WTC11 (cell line): ENCODE measurements around the gene ACACA. TPM values are rescaled to one million over a fixed set of nuclear protein-coding genes. Genes with fewer than 3 reads are reported as not detected.

ENCODE experiments used
- ATAC-seq: fragments of 200-7000 bp; cut with Tn5 transposase; 2 replicates; pipeline ENCODE4 v1.10.0; 2021; ENCODE audit warnings: mild to moderate bottlenecking, moderate library complexity
- CTCF ChIA-PET: fragments of 300-600 bp; sonication (Branson Sonifier 250); formaldehyde crosslinking; loops from one replicate; lab custom pipeline; 2021; ENCODE audit warnings: antibody characterized with exemption; lab: Charles Lee
- POLR2A ChIA-PET: fragments of 350-600 bp; sonication (Branson Sonifier 250); formaldehyde crosslinking; loops from one replicate; lab custom pipeline; 2021; ENCODE audit warnings: antibody characterized with exemption; lab: Charles Lee
- DNase-seq: peaks from one replicate; pipeline ENCODE4 v3.0.0; 2021; ENCODE audit warnings: low spot score
- H3K27ac Mint-ChIP-seq: 2 replicates; pipeline ENCODE4 v1.8.0; 2021; ENCODE audit warnings: mixed read lengths
- H3K27me3 Mint-ChIP-seq: 2 replicates; pipeline ENCODE4 v1.8.0; 2021; ENCODE audit warnings: low read depth, mild to moderate bottlenecking, moderate library complexity, mixed read lengths
- H3K36me3 Mint-ChIP-seq: 2 replicates; pipeline ENCODE4 v1.8.0; 2021; ENCODE audit warnings: mixed read lengths
- H3K4me1 Mint-ChIP-seq: 2 replicates; pipeline ENCODE4 v1.8.0; 2022; ENCODE audit warnings: mixed read lengths
- H3K4me3 Mint-ChIP-seq: 2 replicates; pipeline ENCODE4 v1.8.0; 2021; ENCODE audit warnings: mild to moderate bottlenecking, moderate library complexity, mixed read lengths
- H3K9me3 Mint-ChIP-seq: 2 replicates; pipeline ENCODE4 v1.8.0; 2021; ENCODE audit warnings: mixed read lengths
- CREM ChIP-seq: sonication (generic); formaldehyde crosslinking; IDR thresholded peaks from 2 replicates; pipeline ENCODE4 v1.8.1; 2022; ENCODE audit warnings: mild to moderate bottlenecking, missing genetic modification reagents, moderate library complexity
- IRF2 ChIP-seq: sonication (generic); formaldehyde crosslinking; IDR thresholded peaks from 2 replicates; pipeline ENCODE4 v1.8.0; 2022; ENCODE audit warnings: low read depth, missing genetic modification reagents, borderline replicate concordance
- JAZF1 ChIP-seq: fragments of 250-450 bp; sonication (Bioruptor Pico); IDR thresholded peaks from 2 replicates; pipeline ENCODE4 v1.9.0; 2021; ENCODE audit warnings: moderate library complexity, mild to moderate bottlenecking, inconsistent platforms
- NFYB ChIP-seq: sonication (generic); formaldehyde crosslinking; conservative IDR thresholded peaks from 2 replicates; pipeline ENCODE4 v1.8.0; 2022; ENCODE audit warnings: low read depth, missing genetic modification reagents
- NR2C2 ChIP-seq: sonication (generic); formaldehyde crosslinking; IDR thresholded peaks from 2 replicates; pipeline ENCODE4 v1.8.0; 2022; ENCODE audit warnings: mild to moderate bottlenecking, missing genetic modification reagents
- NR3C1 ChIP-seq: sonication (generic); formaldehyde crosslinking; conservative IDR thresholded peaks from 2 replicates; pipeline ENCODE4 v1.8.1; 2023; ENCODE audit warnings: low read depth, mild to moderate bottlenecking, missing genetic modification reagents
- PRRX2 ChIP-seq: fragments of 250-450 bp; sonication (Bioruptor Pico); IDR thresholded peaks from 2 replicates; pipeline ENCODE4 v1.8.0; 2021; ENCODE audit warnings: mild to moderate bottlenecking
- RELA ChIP-seq: sonication (generic); formaldehyde crosslinking; IDR thresholded peaks from 2 replicates; pipeline ENCODE4 v1.8.1; 2022; ENCODE audit warnings: missing genetic modification reagents, mild to moderate bottlenecking, borderline replicate concordance
- RORB ChIP-seq: fragments of 250-450 bp; sonication (Bioruptor Pico); IDR thresholded peaks from 2 replicates; pipeline ENCODE4 v1.9.0; 2021; ENCODE audit warnings: mild to moderate bottlenecking
- SP1 ChIP-seq: sonication (generic); formaldehyde crosslinking; conservative IDR thresholded peaks from 2 replicates; pipeline ENCODE4 v1.8.1; 2022; ENCODE audit warnings: missing genetic modification reagents
- ZBTB21 ChIP-seq: sonication (generic); formaldehyde crosslinking; IDR thresholded peaks from 2 replicates; pipeline ENCODE4 v1.8.1; 2023; ENCODE audit warnings: mild to moderate bottlenecking, missing genetic modification reagents, borderline replicate concordance
- ZNF263 ChIP-seq: sonication (generic); formaldehyde crosslinking; IDR thresholded peaks from 2 replicates; pipeline ENCODE4 v1.8.1; 2022; ENCODE audit warnings: low read depth, mild to moderate bottlenecking, moderate library complexity, missing genetic modification reagents
- ZNF317 ChIP-seq: sonication (generic); formaldehyde crosslinking; IDR thresholded peaks from 2 replicates; pipeline ENCODE4 v1.8.1; 2023; ENCODE audit warnings: low read depth, mild to moderate bottlenecking, moderate library complexity, missing genetic modification reagents, borderline replicate concordance
- ZNF416 ChIP-seq: fragments of 250-450 bp; sonication (Bioruptor Pico); IDR thresholded peaks from 2 replicates; pipeline ENCODE4 v1.9.0; 2021; ENCODE audit warnings: mild to moderate bottlenecking, inconsistent platforms
- ZNF423 ChIP-seq: fragments of 250-450 bp; sonication (Bioruptor Pico); IDR thresholded peaks from 2 replicates; pipeline ENCODE4 v2.1.2; 2022; ENCODE audit warnings: mild to moderate bottlenecking, moderate library complexity
- ZNF671 ChIP-seq: fragments of 250-450 bp; sonication (Bioruptor Pico); IDR thresholded peaks from 2 replicates; pipeline ENCODE4 v1.8.0; 2021; ENCODE audit warnings: mild to moderate bottlenecking
- total RNA-seq: library from RNA; stranded (reverse); gene quantifications from 3 replicates; pipeline ENCODE4 v1.2.3, GENCODE V29; 2021
- TF ChIP-seq, protein P1 (sequence below): fragments of 250-450 bp; sonication (Bioruptor Pico); IDR thresholded peaks from 2 replicates; pipeline ENCODE4 v1.8.0; 2021; ENCODE audit warnings: mild to moderate bottlenecking
- TF ChIP-seq, protein P2 (sequence below): sonication (generic); formaldehyde crosslinking; IDR thresholded peaks from 2 replicates; pipeline ENCODE4 v1.8.1; 2022; ENCODE audit warnings: mild to moderate bottlenecking, moderate library complexity, missing genetic modification reagents
- TF ChIP-seq, protein P3 (sequence below): sonication (generic); formaldehyde crosslinking; IDR thresholded peaks from 2 replicates; pipeline ENCODE4 v1.8.0; 2022; ENCODE audit warnings: missing genetic modification reagents
- TF ChIP-seq, protein P4 (sequence below): fragments of 250-450 bp; sonication (Bioruptor Pico); conservative IDR thresholded peaks from 2 replicates; pipeline ENCODE4 v1.9.0; 2021; ENCODE audit warnings: mild to moderate bottlenecking
- TF ChIP-seq, protein P5 (sequence below): sonication (generic); formaldehyde crosslinking; IDR thresholded peaks from 2 replicates; pipeline ENCODE4 v1.8.1; 2022; ENCODE audit warnings: missing genetic modification reagents, borderline replicate concordance
- TF ChIP-seq, protein P6 (sequence below): sonication (generic); formaldehyde crosslinking; IDR thresholded peaks from 2 replicates; pipeline ENCODE4 v1.8.1; 2022; ENCODE audit warnings: low read depth, missing genetic modification reagents, borderline replicate concordance
- TF ChIP-seq, protein P7 (sequence below): sonication (generic); formaldehyde crosslinking; IDR thresholded peaks from 2 replicates; pipeline ENCODE4 v1.8.0; 2022; ENCODE audit warnings: mild to moderate bottlenecking, missing genetic modification reagents
- TF ChIP-seq, protein P8 (sequence below): fragments of 250-450 bp; sonication (Bioruptor Pico); IDR thresholded peaks from 2 replicates; pipeline ENCODE4 v2.1.2; 2022; ENCODE audit warnings: mild to moderate bottlenecking, moderate library complexity

Gene ACACA
- total RNA-seq, 1 experiment from 2014 or later: 167 TPM

DNA sequence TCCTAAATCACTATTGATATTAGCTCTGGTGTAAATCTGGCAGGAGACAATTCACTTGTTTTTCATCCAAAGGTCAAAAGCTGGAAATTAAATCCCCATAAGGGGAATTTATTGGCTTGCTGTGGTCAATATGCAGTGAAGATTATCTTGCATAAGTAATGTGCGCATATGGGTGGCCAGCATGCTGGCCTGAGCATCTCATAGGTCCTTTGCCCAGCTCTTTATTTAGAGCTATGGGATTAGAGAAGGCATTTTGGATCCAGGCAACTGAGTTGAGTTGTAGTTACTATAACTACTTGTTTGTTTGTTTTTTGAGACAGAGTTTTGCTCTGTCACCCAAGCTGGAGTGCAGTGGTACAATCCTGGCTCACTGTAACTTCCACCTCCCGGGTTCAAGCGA is 347.1 kb downstream of the ACACA start:
- DNase-seq: no peak
- no peak for ATAC-seq
- H3K9me3 Mint-ChIP-seq: no peaks in the 10 kb centered on the region
- no peak overlapping the region for H3K4me3 Mint-ChIP-seq
- H3K27me3 Mint-ChIP-seq: no peaks in the 10 kb centered on the region
- H3K36me3 Mint-ChIP-seq: no peaks in the 10 kb centered on the region; the same call in 1 of the 2 replicates
- ChIA-PET POLR2A (no interaction called here), CTCF (interaction anchor here (0.6 to 1.5 kb wide), 2 partner anchors 12 to 466 kb away, joined by 3 to 6 read pairs; no protein-coding TSS in a partner anchor)
- no peak overlapping the region; the same call in 1 of the 2 replicates for H3K27ac Mint-ChIP-seq
- TF ChIP-seq SP1 (CRISPR knock-in tag) (no peak), ZNF423 (CRISPR knock-in tag) (no peak), IRF2 (CRISPR knock-in tag) (no peak), ZNF317 (CRISPR knock-in tag) (no peak), NR3C1 (CRISPR knock-in tag) (no peak), RELA (no peak), ZNF671 (CRISPR knock-in tag) (no peak), NR2C2 (CRISPR knock-in tag) (no peak), JAZF1 (no peak), ZBTB21 (CRISPR knock-in tag) (no peak), ZNF416 (CRISPR knock-in tag) (no peak), NFYB (CRISPR knock-in tag) (no peak), ZNF263 (CRISPR knock-in tag) (no peak)
- TF ChIP-seq, protein P1, sequence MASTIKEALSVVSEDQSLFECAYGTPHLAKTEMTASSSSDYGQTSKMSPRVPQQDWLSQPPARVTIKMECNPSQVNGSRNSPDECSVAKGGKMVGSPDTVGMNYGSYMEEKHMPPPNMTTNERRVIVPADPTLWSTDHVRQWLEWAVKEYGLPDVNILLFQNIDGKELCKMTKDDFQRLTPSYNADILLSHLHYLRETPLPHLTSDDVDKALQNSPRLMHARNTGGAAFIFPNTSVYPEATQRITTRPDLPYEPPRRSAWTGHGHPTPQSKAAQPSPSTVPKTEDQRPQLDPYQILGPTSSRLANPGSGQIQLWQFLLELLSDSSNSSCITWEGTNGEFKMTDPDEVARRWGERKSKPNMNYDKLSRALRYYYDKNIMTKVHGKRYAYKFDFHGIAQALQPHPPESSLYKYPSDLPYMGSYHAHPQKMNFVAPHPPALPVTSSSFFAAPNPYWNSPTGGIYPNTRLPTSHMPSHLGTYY (CRISPR knock-in tag): no peak
- TF ChIP-seq, protein P2, sequence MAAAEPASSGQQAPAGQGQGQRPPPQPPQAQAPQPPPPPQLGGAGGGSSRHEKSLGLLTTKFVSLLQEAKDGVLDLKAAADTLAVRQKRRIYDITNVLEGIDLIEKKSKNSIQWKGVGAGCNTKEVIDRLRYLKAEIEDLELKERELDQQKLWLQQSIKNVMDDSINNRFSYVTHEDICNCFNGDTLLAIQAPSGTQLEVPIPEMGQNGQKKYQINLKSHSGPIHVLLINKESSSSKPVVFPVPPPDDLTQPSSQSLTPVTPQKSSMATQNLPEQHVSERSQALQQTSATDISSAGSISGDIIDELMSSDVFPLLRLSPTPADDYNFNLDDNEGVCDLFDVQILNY: no peak
- TF ChIP-seq, protein P3, sequence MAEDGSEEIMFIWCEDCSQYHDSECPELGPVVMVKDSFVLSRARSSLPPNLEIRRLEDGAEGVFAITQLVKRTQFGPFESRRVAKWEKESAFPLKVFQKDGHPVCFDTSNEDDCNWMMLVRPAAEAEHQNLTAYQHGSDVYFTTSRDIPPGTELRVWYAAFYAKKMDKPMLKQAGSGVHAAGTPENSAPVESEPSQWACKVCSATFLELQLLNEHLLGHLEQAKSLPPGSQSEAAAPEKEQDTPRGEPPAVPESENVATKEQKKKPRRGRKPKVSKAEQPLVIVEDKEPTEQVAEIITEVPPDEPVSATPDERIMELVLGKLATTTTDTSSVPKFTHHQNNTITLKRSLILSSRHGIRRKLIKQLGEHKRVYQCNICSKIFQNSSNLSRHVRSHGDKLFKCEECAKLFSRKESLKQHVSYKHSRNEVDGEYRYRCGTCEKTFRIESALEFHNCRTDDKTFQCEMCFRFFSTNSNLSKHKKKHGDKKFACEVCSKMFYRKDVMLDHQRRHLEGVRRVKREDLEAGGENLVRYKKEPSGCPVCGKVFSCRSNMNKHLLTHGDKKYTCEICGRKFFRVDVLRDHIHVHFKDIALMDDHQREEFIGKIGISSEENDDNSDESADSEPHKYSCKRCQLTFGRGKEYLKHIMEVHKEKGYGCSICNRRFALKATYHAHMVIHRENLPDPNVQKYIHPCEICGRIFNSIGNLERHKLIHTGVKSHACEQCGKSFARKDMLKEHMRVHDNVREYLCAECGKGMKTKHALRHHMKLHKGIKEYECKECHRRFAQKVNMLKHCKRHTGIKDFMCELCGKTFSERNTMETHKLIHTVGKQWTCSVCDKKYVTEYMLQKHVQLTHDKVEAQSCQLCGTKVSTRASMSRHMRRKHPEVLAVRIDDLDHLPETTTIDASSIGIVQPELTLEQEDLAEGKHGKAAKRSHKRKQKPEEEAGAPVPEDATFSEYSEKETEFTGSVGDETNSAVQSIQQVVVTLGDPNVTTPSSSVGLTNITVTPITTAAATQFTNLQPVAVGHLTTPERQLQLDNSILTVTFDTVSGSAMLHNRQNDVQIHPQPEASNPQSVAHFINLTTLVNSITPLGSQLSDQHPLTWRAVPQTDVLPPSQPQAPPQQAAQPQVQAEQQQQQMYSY (CRISPR knock-in tag): no peak
- TF ChIP-seq, protein P4, sequence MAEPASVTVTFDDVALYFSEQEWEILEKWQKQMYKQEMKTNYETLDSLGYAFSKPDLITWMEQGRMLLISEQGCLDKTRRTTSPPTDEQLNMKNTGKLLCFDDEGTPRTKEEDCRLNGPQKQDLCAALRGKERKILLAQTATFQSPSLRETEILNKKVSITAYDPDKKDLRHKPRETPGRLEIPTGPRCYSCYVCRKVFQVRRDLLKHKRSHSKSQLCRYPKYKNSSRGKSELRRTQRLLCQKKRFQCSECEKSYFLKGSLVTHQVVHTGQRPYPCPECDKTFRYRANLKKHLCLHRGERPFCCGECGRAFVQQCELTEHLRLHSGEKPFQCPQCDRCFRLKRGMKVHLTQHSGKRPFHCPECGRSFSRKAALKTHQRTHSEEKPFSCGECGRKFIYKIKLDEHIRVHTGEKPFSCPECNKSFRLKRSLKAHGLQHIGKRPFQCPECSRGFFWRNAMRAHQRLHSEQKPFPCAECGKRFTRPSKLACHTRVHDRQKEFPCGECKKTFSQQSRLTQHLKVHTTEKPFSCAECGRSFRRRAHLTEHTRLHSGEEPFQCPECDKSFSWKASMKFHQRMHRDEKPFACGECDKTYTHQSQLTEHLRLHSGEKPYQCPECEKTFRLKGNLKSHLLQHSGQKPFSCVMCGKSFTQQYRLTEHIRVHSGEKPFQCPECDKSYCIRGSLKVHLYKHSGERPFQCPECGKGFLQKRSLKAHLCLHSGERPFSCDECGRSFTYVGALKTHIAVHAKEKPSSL (CRISPR knock-in tag): no peak
- peaks cover 50% of the 10 kb centered on the region for H3K4me1 Mint-ChIP-seq

DNA sequence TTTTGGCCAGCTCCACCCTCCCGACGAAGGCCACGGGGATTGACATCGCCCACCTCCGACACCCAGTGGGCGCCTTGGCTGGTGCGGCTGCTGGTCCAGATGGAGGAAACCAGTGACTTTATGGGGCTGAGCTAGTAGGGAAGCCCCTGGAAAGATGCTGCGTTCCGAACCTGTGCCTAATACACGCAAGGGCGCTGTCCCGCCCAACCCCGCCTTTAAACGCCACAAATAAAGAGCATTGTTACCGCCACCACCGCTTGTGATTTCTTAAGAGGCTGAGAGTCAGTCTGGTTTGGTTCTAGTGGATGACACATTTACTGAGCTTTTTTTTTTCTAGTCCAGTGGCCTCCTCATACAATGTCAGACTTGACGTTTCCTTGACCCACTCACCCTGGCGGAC is 350.0 kb downstream of the ACACA start:
- H3K4me3 Mint-ChIP-seq: no peak overlapping the region
- H3K27me3 Mint-ChIP-seq: no peaks in the 10 kb centered on the region
- CTCF ChIA-PET: interaction anchor here (0.6 to 1.3 kb wide), 6 partner anchors 9 to 183 kb away, joined by 3 to 7 read pairs (median 4); no protein-coding TSS in a partner anchor
- ATAC-seq (no peak), DNase-seq (no peak)
- H3K27ac Mint-ChIP-seq: no peak overlapping the region
- no peaks in the 10 kb centered on the region; the same call in 1 of the 2 replicates for H3K36me3 Mint-ChIP-seq
- peaks cover 41% of the 10 kb centered on the region for H3K4me1 Mint-ChIP-seq
- no peaks in the 10 kb centered on the region for H3K9me3 Mint-ChIP-seq
- POLR2A ChIA-PET: no interaction called here
- TF ChIP-seq, protein P5, sequence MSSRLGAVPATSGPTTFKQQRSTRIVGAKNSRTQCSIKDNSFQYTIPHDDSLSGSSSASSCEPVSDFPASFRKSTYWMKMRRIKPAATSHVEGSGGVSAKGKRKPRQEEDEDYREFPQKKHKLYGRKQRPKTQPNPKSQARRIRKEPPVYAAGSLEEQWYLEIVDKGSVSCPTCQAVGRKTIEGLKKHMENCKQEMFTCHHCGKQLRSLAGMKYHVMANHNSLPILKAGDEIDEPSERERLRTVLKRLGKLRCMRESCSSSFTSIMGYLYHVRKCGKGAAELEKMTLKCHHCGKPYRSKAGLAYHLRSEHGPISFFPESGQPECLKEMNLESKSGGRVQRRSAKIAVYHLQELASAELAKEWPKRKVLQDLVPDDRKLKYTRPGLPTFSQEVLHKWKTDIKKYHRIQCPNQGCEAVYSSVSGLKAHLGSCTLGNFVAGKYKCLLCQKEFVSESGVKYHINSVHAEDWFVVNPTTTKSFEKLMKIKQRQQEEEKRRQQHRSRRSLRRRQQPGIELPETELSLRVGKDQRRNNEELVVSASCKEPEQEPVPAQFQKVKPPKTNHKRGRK (CRISPR knock-in tag): no peak
- TF ChIP-seq, protein P6, sequence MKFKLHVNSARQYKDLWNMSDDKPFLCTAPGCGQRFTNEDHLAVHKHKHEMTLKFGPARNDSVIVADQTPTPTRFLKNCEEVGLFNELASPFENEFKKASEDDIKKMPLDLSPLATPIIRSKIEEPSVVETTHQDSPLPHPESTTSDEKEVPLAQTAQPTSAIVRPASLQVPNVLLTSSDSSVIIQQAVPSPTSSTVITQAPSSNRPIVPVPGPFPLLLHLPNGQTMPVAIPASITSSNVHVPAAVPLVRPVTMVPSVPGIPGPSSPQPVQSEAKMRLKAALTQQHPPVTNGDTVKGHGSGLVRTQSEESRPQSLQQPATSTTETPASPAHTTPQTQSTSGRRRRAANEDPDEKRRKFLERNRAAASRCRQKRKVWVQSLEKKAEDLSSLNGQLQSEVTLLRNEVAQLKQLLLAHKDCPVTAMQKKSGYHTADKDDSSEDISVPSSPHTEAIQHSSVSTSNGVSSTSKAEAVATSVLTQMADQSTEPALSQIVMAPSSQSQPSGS: no peak
- TF ChIP-seq, protein P7, sequence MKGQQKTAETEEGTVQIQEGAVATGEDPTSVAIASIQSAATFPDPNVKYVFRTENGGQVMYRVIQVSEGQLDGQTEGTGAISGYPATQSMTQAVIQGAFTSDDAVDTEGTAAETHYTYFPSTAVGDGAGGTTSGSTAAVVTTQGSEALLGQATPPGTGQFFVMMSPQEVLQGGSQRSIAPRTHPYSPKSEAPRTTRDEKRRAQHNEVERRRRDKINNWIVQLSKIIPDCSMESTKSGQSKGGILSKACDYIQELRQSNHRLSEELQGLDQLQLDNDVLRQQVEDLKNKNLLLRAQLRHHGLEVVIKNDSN (CRISPR knock-in tag): no peak
- TF ChIP-seq RORB (CRISPR knock-in tag) (no peak), CREM (no peak), PRRX2 (CRISPR knock-in tag) (no peak)
- TF ChIP-seq, protein P8, sequence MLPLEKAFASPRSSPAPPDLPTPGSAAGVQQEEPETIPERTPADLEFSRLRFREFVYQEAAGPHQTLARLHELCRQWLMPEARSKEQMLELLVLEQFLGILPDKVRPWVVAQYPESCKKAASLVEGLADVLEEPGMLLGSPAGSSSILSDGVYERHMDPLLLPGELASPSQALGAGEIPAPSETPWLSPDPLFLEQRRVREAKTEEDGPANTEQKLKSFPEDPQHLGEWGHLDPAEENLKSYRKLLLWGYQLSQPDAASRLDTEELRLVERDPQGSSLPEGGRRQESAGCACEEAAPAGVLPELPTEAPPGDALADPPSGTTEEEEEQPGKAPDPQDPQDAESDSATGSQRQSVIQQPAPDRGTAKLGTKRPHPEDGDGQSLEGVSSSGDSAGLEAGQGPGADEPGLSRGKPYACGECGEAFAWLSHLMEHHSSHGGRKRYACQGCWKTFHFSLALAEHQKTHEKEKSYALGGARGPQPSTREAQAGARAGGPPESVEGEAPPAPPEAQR: no peak
